Effector memory CD4-positive, alpha-beta T cell (primary cell): Measurements from ENCODE around the gene NF2.
"Not testable (repeated sequence)": the region's sequence is repeated elsewhere in the genome, so short reads cannot be mapped to it uniquely, and the experiment has no call there.

ENCODE experiments used
- DNase-seq, 3 donors: peaks; one replicate each; pipeline ENCODE4 v3.0.0-alpha.2; 2020
- H3K27ac ChIP-seq: 2 replicates; pipeline ENCODE4 v1.7.0; 2013; ENCODE audit warnings: mild to moderate bottlenecking, low read length, moderate library complexity; ENCODE audit not compliant: insufficient read depth, poor library complexity, severe bottlenecking
- H3K27me3 ChIP-seq: replicated peaks from 2 replicates; pipeline ENCODE4 v1.7.0; 2013; ENCODE audit warnings: mild to moderate bottlenecking, low read length; ENCODE audit not compliant: insufficient read depth, control insufficient read depth, poor library complexity, severe bottlenecking
- H3K36me3 ChIP-seq: 2 replicates; pipeline ENCODE4 v1.7.0; 2013; ENCODE audit warnings: mild to moderate bottlenecking, low read length, moderate library complexity; ENCODE audit not compliant: control insufficient read depth, insufficient read depth
- H3K4me1 ChIP-seq: 2 replicates; pipeline ENCODE4 v1.7.0; 2013; ENCODE audit warnings: low read length, mild to moderate bottlenecking; ENCODE audit not compliant: control insufficient read depth, insufficient read depth, poor library complexity, severe bottlenecking
- H3K4me3 ChIP-seq: 2 replicates; pipeline ENCODE4 v1.7.0; 2013; ENCODE audit warnings: low read length, low read depth, mild to moderate bottlenecking; ENCODE audit not compliant: insufficient read depth, poor library complexity, severe bottlenecking
- H3K9me3 ChIP-seq: 2 replicates; pipeline ENCODE4 v1.7.0; 2013; ENCODE audit warnings: mild to moderate bottlenecking, low read length, moderate library complexity; ENCODE audit not compliant: control insufficient read depth

Gene NF2

GRCh38 chr22:29594447-29594846, 9.0 kb upstream of the NF2 start:
- DNase-seq, H3K4me3 ChIP-seq, H3K27ac ChIP-seq, H3K36me3 ChIP-seq, H3K27me3 ChIP-seq, H3K4me1 ChIP-seq, H3K9me3 ChIP-seq: not testable (repeated sequence)

GRCh38 chr22:29596408-29596807, 7.0 kb upstream of the NF2 start:
- Histone ChIP-seq H3K27me3 (no peaks in the 10 kb centered on the region), H3K36me3 (no peaks in the 10 kb centered on the region), H3K4me1 (no peaks in the 10 kb centered on the region), H3K27ac (no peak overlapping the region), H3K4me3 (no peak overlapping the region), H3K9me3 (no peaks in the 10 kb centered on the region)
- no peak for DNase-seq

- H3K4me1 ChIP-seq, H3K27ac ChIP-seq, H3K27me3 ChIP-seq, H3K36me3 ChIP-seq, H3K9me3 ChIP-seq, DNase-seq, H3K4me3 ChIP-seq: not testable (repeated sequence)
These were observed 5.4 kb upstream of the NF2 start for GRCh38 chr22:29597871-29598683.

- H3K4me1 ChIP-seq, result no peaks in the 10 kb centered on the region
These were observed 4.8 kb upstream of the NF2 start for GRCh38 chr22:29598684-29599020.

GRCh38 chr22:29604076-29604360, 585 bp downstream of the NF2 start:
- no peak for DNase-seq
- H3K4me1 ChIP-seq, result peaks cover 8% of the 10 kb centered on the region
- peak overlapping the region; percentile 98 for H3K4me3 ChIP-seq
- H3K27ac ChIP-seq, result peak overlapping the region; percentile 87
- no peaks in the 10 kb centered on the region for H3K9me3 ChIP-seq
- H3K27me3 ChIP-seq, result no peaks in the 10 kb centered on the region
- no peaks in the 10 kb centered on the region for H3K36me3 ChIP-seq

More at GRCh38 chr22:29598684-29599020, 4.8 kb upstream of the NF2 start:
- Histone ChIP-seq H3K27me3 (no peaks in the 10 kb centered on the region), H3K27ac (no peak overlapping the region), H3K9me3 (no peaks in the 10 kb centered on the region), H3K36me3 (no peaks in the 10 kb centered on the region), H3K4me3 (no peak overlapping the region)
- DNase-seq, result no peak

DNA sequence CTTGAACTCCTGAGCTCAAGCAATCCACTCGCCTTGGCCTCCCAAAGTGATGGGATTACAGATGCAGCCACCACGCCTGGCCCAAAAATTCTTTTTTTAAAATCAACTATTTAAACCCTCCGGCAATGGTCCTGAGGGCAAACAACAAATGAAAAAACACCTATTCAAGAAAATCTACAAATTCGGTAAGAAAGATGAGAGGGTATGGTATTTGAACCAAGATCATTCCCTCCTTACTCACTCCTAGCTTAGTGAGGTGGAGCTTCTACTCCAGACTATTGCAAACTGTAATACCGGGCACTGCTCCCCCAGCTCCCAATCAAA, 2.1 kb downstream of the NF2 start:
- H3K4me1 ChIP-seq, result peaks cover 8% of the 10 kb centered on the region
- H3K4me3 ChIP-seq, result peak overlapping the region; percentile 98
- H3K27ac ChIP-seq, result no peak overlapping the region
- H3K36me3 ChIP-seq, result no peaks in the 10 kb centered on the region
- DNase-seq, result no peak
- no peaks in the 10 kb centered on the region for H3K9me3 ChIP-seq
- no peaks in the 10 kb centered on the region for H3K27me3 ChIP-seq

GRCh38 chr22:29606320-29606719, 2.9 kb downstream of the NF2 start:
- H3K36me3 ChIP-seq, result no peaks in the 10 kb centered on the region
- DNase-seq, result no peak
- H3K4me1 ChIP-seq, result peaks cover 8% of the 10 kb centered on the region
- H3K27ac ChIP-seq, result no peak overlapping the region
- H3K9me3 ChIP-seq, result no peaks in the 10 kb centered on the region
- H3K4me3 ChIP-seq, result no peak overlapping the region
- H3K27me3 ChIP-seq, result no peaks in the 10 kb centered on the region

- H3K4me3 ChIP-seq, result no peak overlapping the region
- no peaks in the 10 kb centered on the region for H3K36me3 ChIP-seq
- H3K27me3 ChIP-seq, result no peaks in the 10 kb centered on the region
- no peak overlapping the region for H3K27ac ChIP-seq
- no peaks in the 10 kb centered on the region for H3K9me3 ChIP-seq
- H3K4me1 ChIP-seq, result peaks cover 8% of the 10 kb centered on the region
- no peak for DNase-seq
These were observed 4.0 kb downstream of the NF2 start for GRCh38 chr22:29607426-29607825.

GRCh38 chr22:29609139-29609538, 5.7 kb downstream of the NF2 start:
- H3K4me3 ChIP-seq, result no peak overlapping the region
- DNase-seq, result no peak
- no peaks in the 10 kb centered on the region for H3K36me3 ChIP-seq
- no peaks in the 10 kb centered on the region for H3K27me3 ChIP-seq
- no peak overlapping the region for H3K27ac ChIP-seq
- no peaks in the 10 kb centered on the region for H3K9me3 ChIP-seq
- peaks cover 8% of the 10 kb centered on the region for H3K4me1 ChIP-seq

DNA sequence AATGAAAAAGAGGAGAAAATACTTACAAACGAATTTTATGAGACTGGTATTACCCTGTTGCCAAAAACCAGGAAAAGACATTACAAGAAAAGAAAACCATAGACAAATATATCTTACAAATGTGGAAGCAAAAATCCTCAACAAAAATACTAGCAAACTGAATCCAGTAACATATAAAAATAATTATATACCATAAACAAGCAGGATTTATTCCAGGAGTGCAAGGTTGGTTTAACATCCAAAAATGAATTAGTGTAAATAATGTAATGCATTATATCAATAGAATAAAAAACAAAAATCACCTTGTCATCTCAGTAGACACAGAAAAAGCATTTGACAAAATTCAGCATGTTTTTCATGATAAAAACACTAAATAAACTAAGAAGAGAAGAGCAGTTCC, 7.3 kb downstream of the NF2 start:
- Histone ChIP-seq H3K27me3 (no peaks in the 10 kb centered on the region), H3K27ac (no peak overlapping the region), H3K4me1 (no peaks in the 10 kb centered on the region), H3K4me3 (no peak overlapping the region), H3K9me3 (no peaks in the 10 kb centered on the region), H3K36me3 (no peaks in the 10 kb centered on the region)
- no peak for DNase-seq
